HG02759 (cell line): Measurements from ENCODE around the gene FSTL5.

Experiments used
- ATAC-seq: cut with Tn5 transposase; IDR thresholded peaks from one replicate; pipeline ENCODE4 v1.9.1; 2021; ENCODE audit warnings: mild to moderate bottlenecking, moderate library complexity; ENCODE audit not compliant: unreplicated experiment

Gene FSTL5

DNA sequence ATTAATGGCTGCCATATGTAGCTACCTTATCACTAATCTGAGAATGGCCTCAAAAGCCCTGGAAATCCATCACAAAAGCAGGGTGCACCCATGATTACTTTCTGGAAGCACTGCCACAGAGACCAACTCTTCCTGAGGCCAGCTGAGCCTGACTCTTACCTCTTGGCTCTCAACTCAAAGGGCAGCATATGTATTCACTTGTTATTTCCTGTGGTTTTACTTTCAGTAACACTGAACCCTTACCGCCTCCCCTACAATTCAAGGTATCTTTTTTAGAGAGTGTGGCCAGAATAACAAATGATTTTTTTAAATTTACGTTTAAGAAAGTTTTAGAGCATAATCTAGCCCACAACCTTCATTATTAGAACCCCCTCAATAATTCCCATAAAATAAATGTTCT, 434.9 kb downstream of the FSTL5 start:
- ATAC-seq = no peak

DNA sequence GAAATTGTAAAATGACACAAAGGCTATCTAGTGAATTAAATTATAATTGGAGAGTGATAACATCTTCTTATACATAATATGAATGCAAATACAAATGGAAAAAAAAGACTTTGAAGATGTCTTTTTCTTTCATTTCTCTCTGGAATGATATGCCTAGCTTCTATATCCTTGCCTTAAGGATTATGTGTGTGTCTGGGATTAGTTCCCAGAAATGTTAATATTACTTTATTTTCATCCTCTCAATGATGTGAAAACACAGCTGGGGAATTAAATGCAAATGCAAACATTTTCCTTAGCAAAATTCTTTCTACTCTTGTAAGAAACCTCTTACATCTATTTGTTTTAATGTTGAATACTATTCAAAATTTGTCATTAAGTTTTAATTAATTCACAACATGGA, 441.9 kb downstream of the FSTL5 start:
- no peak for ATAC-seq

GRCh38 chr4:161717084-161717483, 446.7 kb downstream of the FSTL5 start:
- ATAC-seq = no peak

GRCh38 chr4:161714931-161715330, 448.9 kb downstream of the FSTL5 start:
- ATAC-seq = no peak

GRCh38 chr4:161714022-161714751, 449.6 kb downstream of the FSTL5 start:
- ATAC-seq = no peak

GRCh38 chr4:161704653-161705052, 459.1 kb downstream of the FSTL5 start:
- ATAC-seq = no peak

DNA sequence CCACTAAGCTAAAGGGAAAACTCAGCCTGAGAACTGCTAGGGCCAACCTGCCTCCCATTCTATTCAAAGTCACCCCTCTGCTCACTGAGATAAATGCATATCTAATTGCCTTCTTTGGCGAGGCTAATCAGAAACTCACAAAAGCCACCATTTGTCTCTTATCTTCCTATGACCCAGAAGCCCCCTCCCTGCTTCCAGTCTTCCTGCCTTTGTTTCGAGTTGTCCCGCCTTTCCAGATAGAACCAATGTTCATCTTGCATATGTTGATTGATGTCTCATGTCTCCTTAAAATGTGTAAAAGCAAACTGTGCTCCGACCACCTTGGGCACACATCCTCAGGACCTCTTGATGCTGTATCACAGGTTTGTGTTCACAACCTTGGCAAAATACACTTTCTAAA, 459.8 kb downstream of the FSTL5 start:
- ATAC-seq = no peak

DNA sequence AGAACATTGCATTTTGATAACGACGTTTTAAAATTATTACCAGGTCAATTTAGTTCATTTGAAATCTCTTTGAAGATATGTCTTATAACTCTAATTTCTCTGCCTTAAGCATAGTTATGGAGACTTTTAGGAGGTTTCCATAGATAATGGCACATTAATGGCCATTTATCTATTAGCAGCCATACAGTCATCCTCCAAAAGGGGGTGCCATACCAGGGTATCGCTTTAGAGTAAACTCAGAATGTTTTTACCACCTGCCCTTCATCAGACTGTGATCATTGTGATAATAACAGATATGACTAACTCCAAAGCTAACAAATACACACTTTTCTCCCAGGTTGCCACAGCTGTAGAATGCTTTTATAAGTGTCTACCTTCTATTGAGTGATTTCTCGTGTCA, 461.5 kb downstream of the FSTL5 start:
- no peak for ATAC-seq

- ATAC-seq = no peak
These were observed 466.9 kb downstream of the FSTL5 start for GRCh38 chr4:161696944-161697343.

DNA sequence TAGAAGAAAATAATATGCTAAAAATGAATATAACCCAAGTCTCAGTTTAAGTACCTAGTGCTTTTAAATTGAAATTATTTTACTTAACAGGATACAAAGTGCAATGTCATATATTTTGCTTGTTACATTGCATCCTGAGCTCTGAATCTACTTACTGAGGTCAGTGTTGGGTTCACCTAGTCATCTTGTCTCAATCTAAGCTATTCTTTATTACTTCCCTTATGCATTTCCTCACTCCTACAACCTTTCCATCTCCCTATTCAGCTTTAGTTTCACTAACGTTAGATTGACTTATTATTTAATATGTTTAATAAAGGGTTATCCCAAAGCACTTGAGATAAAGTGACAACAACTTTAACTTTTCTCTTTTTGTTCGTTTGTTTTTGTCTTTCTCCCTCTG, 483.7 kb downstream of the FSTL5 start:
- no peak for ATAC-seq

DNA sequence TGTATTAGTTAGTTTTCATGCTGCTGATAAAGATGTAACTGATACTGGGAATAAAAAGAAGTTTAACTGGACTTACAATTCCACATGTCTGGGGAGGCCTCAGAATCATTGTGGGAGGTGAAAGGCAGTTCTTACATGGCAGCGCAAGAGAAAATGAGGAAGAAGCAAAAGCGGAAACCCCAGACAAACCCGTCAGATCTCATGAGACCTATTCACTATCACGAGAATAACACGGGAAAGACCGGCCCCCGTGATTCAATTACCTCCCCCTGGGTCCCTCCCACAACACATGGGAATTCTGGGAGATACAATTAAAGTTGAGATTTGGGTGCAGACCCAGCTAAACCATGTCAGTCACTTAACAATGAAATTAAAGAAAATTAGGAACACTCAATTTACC, 499.1 kb downstream of the FSTL5 start:
- ATAC-seq = no peak

DNA sequence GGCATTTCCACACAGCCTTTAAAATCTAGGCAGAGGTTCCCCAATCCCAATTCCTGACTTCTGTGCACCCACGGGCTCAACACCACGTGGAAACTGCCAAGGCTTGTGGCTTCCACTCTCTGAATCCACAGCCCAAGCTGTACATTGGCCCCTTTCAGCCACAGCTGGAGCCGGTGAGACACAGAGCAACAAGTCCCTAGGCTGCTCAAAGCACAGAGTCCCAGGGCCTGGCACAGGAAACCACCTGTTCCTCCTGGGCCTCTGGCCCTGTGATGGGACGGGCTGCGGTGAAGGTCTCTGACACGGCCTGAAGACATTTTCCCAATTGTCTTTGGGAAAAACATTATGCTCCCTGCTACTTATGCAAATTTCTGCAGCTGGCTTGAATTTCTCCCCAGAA, 500.0 kb downstream of the FSTL5 start:
- no peak for ATAC-seq

DNA sequence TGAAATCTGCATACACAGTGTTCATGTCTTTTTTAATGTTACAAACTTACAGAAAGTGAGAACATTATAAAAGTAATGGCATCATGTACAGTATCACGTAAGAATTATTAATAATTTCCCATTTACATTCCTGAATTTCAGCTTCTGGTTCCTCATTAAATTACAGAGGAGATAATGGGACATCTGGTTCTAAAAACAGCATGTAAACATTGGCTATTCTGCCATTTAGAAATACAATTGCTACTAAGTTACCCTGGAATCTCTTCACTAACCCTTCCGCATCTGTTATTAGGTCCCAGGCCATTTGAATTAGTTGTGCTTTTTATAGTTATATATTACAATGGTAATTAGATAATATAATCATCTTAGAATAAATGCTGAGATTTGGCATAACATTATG, 505.1 kb downstream of the FSTL5 start:
- ATAC-seq = no peak

GRCh38 chr4:161657616-161658015, 506.2 kb downstream of the FSTL5 start:
- ATAC-seq = no peak

- ATAC-seq = no peak
These were observed 507.2 kb downstream of the FSTL5 start for GRCh38 chr4:161656594-161656993.

- ATAC-seq = no peak
These were observed 508.7 kb downstream of the FSTL5 start for GRCh38 chr4:161655148-161655547.

DNA sequence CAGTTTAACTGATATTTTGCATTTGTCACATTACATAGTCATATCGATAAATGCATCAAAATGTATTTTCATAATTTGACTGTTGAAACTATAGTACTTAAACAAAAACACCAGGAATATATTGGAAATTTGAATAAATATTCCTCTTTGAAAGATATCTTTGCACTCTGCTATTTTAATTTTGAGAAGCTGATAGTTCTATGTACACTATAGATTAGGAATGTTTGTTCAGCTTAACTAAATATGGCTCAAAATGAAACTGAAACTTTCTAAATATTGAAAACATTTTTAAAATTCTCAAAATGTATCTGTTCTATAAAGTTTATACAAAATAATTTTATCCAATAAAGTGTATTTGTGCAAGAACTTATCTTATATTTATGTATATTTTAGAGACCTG, 510.1 kb downstream of the FSTL5 start:
- no peak for ATAC-seq

GRCh38 chr4:161651586-161651985, 512.2 kb downstream of the FSTL5 start:
- ATAC-seq = no peak

- no peak for ATAC-seq
These were observed 513.0 kb downstream of the FSTL5 start for GRCh38 chr4:161650812-161651211.

DNA sequence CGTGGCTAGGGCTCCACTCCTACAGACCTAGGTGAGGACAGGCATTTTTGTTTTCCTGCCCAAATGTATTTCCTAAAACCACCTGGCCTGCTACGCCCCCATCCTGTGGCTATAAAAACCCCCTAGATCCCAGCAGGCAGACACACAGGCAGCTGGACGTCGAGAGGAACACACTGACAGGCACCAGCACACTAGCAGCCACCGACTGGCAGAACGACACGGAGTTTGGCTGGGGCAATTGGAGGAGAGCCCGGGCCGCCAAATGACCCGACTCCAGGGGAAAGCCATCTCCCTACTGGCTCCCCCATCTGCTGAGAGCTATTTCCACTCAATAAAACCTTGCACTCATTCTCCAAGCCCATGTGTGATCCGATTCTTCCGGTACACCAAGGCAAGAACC, 516.0 kb downstream of the FSTL5 start:
- no peak for ATAC-seq

- no peak for ATAC-seq
These were observed 521.1 kb downstream of the FSTL5 start for GRCh38 chr4:161642708-161643107.

GRCh38 chr4:161629694-161630441, 533.9 kb downstream of the FSTL5 start:
- ATAC-seq = no peak
